Measurements from ENCODE around the gene CANX. TPM values are rescaled to one million over a fixed set of nuclear protein-coding genes. Genes with fewer than 3 reads are reported as not detected.

Gene CANX
- total and polyA plus RNA-seq, 9 donors = 176 to 688 (median 573) TPM

- no peaks in the 10 kb centered on the region for H3K9me3 ChIP-seq
- H3K4me3 ChIP-seq = no peak overlapping the region
- H3K27me3 ChIP-seq = no peaks in the 10 kb centered on the region
- H3K4me1 ChIP-seq (ENCODE audit: insufficient read depth) = no peaks in the 10 kb centered on the region
- intact Hi-C loops (cut with DNase I) = no loop called here
- no peak for TF ChIP-seq EP300 (IDR thresholded peaks at IDR 0.05)
- TF ChIP-seq POLR2A (IDR thresholded peaks at IDR 0.05) = no peak
- TF ChIP-seq CTCF (IDR thresholded peaks at IDR 0.05) = no peak
- no peaks in the 10 kb centered on the region for H3K36me3 ChIP-seq
- no peak overlapping the region for H3K27ac ChIP-seq
- WGBS, 3 donors = 88 to 92% (median 88%) methylated on average over 5 of the region's 5 CpGs
- no peak for DNase-seq
Measured at GRCh38 chr5:179778591-179778990, 79.8 kb downstream of the CANX start.

DNA sequence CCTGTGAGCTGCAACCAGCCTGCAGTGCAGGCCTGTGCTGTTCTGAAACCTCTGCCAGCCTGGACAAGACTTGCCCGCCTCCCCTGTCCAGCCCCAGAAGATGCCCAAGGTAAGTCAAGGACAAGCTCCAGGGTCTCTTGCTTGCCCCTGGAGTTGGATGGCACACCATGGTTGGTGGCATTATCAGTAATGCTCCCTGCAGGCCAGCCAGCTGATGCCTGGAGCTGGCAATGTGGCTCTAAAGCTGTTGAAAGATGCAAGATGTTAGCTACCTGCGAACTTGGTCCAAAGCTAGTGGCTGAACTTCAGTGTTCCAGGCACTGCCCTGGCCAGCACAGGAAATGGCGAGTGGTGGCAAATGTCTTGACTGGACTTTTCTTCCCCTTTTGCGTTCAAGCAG lies 81.1 kb downstream of the CANX start:
- 93 to 98% (median 97%) methylated on average over 4 of the region's 4 CpGs for WGBS, 3 donors
- intact Hi-C loops (cut with DNase I) = no loop called here

DNA sequence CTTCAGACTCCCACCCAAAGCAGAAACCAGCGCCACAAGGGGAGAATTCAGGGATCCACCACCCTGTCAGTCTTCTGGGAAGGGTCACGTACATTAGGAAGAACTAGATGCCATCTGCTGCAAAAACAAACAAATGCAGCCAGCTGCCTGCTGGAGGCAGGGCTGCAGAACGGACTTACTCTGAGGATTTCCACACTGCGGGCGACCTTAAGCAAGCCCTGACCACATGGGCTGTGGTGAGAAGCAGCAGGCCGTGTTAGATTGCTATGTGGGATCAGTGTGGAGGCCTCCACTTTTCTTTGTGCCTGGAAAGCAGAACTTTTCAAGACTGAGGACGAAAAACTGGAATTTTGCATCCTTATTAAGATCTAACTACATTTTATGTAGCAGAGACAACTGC lies 81.6 kb downstream of the CANX start:
- WGBS, 3 donors = 75 to 82% (median 79%) methylated on average over 7 of the region's 7 CpGs
- Histone ChIP-seq H3K9me3 (no peaks in the 10 kb centered on the region), H3K4me1 (ENCODE audit: insufficient read depth) (no peaks in the 10 kb centered on the region), H3K27me3 (no peaks in the 10 kb centered on the region), H3K36me3 (no peaks in the 10 kb centered on the region), H3K27ac (no peak overlapping the region), H3K4me3 (no peak overlapping the region)
- no peak for DNase-seq
- no peak for TF ChIP-seq CTCF (IDR thresholded peaks at IDR 0.05)
- TF ChIP-seq POLR2A (IDR thresholded peaks at IDR 0.05) = no peak
- no peak for TF ChIP-seq EP300 (IDR thresholded peaks at IDR 0.05)
- intact Hi-C loops (cut with DNase I) = no loop called here

More for the DNA sequence above, 81.1 kb downstream of the CANX start:
- no peak overlapping the region for H3K4me3 ChIP-seq
- no peak overlapping the region for H3K27ac ChIP-seq
- no peak for DNase-seq
- H3K36me3 ChIP-seq = no peaks in the 10 kb centered on the region
- H3K9me3 ChIP-seq = no peaks in the 10 kb centered on the region
- H3K4me1 ChIP-seq (ENCODE audit: insufficient read depth) = no peaks in the 10 kb centered on the region
- no peaks in the 10 kb centered on the region for H3K27me3 ChIP-seq
- TF ChIP-seq POLR2A (IDR thresholded peaks at IDR 0.05) = no peak
- no peak for TF ChIP-seq CTCF (IDR thresholded peaks at IDR 0.05)
- no peak for TF ChIP-seq EP300 (IDR thresholded peaks at IDR 0.05)

Other genes with a start within 250 kb of the CANX start
- gene RUFY1, start 148.4 kb upstream of the CANX start, total RNA-seq = 10 to 100 TPM; 35.6 to 47.2 (median 39.1) TPM
- gene RUFY1, start 148.4 kb upstream of the CANX start, polyA plus RNA-seq = 10 to 100 TPM; 31.4 to 53.6 TPM
- gene HNRNPH1, start 75.3 kb upstream of the CANX start, total RNA-seq = 100 to 1,000 TPM; 416 to 679 (median 577) TPM
- gene HNRNPH1, start 75.3 kb upstream of the CANX start, polyA plus RNA-seq = 100 to 1,000 TPM; 243 to 354 TPM
- gene CBY3, start 17.9 kb upstream of the CANX start, total RNA-seq = under 1 TPM in 1 of 7 donors, not detected in 6; 0.65 TPM
- gene CBY3, start 17.9 kb upstream of the CANX start, polyA plus RNA-seq = not detected
- 10 to 100 TPM; 18.4 to 40.1 (median 33.6) TPM for gene MAML1, start 33.9 kb downstream of the CANX start, total RNA-seq
- gene MAML1, start 33.9 kb downstream of the CANX start, polyA plus RNA-seq = 10 to 100 TPM; 19.0 to 20.2 TPM
- gene LTC4S, start 95.0 kb downstream of the CANX start, total RNA-seq = 10 to 100 TPM in 6 of 7 donors, 1 to 10 TPM in 1; 7.5 to 43.5 (median 20.6) TPM
- gene LTC4S, start 95.0 kb downstream of the CANX start, polyA plus RNA-seq = 10 to 100 TPM in 1 of 2 donors, not detected in 1; 11.7 TPM
- gene MGAT4B, start 107.9 kb downstream of the CANX start, total RNA-seq = 100 to 1,000 TPM in 1 of 7 donors, 10 to 100 TPM in 6; 51.2 to 102 (median 68.6) TPM
- 10 to 100 TPM; 51.0 to 65.6 TPM for gene MGAT4B, start 107.9 kb downstream of the CANX start, polyA plus RNA-seq
- gene SQSTM1, start 121.9 kb downstream of the CANX start, total RNA-seq = 100 to 1,000 TPM; 257 to 457 (median 337) TPM
- gene SQSTM1, start 121.9 kb downstream of the CANX start, polyA plus RNA-seq = 100 to 1,000 TPM; 125 to 265 TPM
- 10 to 100 TPM; 46.2 to 61.1 (median 50.3) TPM for gene MRNIP, start 159.8 kb downstream of the CANX start, total RNA-seq
- gene MRNIP, start 159.8 kb downstream of the CANX start, polyA plus RNA-seq = 10 to 100 TPM; 26.9 to 59.3 TPM
- gene TBC1D9B, start 208.9 kb downstream of the CANX start, total RNA-seq = 100 to 1,000 TPM in 2 of 7 donors, 10 to 100 TPM in 5; 48.3 to 121 (median 87.8) TPM
- gene TBC1D9B, start 208.9 kb downstream of the CANX start, polyA plus RNA-seq = 10 to 100 TPM; 66.2 to 67.4 TPM

Measured in ovary (tissue), 9 donors.